GM12878 (cell line): ENCODE data around the gene ATP5ME. TPM values are rescaled to one million over a fixed set of nuclear protein-coding genes. Genes with fewer than 3 reads are reported as not detected.

Experiments used
- BHLHE40 ChIP-seq, 2 experiments: fragments of 450-650 bp in 1 of 2; IDR thresholded peaks; 2 replicates each; pipeline ENCODE4 v1.6.1; 2011 to 2017; ENCODE audit warnings: low read depth in 2 of 2, borderline replicate concordance in 1 of 2, improper control_type of control experiment in 1 of 2, low read length in 1 of 2, mild to moderate bottlenecking in 1 of 2
- BRCA1 ChIP-seq: IDR thresholded peaks from 2 replicates; pipeline ENCODE4 v1.6.1; 2011; ENCODE audit warnings: low read depth, low read length, improper control_type of control experiment
- CREM ChIP-seq: IDR thresholded peaks from 2 replicates; pipeline ENCODE4 v1.6.1; 2014; ENCODE audit warnings: antibody characterized with exemption, low read depth
- EP300 ChIP-seq, 2 experiments: fragments of 150-350 bp in 1 of 2; IDR thresholded peaks; 2 replicates each; pipeline ENCODE4 v1.6.1; 2011 to 2012; ENCODE audit warnings: low read depth in 2 of 2, low read length in 2 of 2, borderline replicate concordance in 1 of 2, improper control_type of control experiment in 1 of 2, inconsistent platforms in 1 of 2; ENCODE audit not compliant: control insufficient read depth in 1 of 2
- ETV6 ChIP-seq, 2 experiments: fragments of 450-650 bp in 1 of 2; IDR thresholded peaks in 1 of 2; conservative IDR thresholded peaks in 1 of 2; 2 replicates each; pipeline ENCODE4 v1.6.1; 2014; ENCODE audit warnings: antibody characterized with exemption in 1 of 2, borderline replicate concordance in 1 of 2, low read depth in 1 of 2, mild to moderate bottlenecking in 1 of 2, moderate library complexity in 1 of 2
- HCFC1 ChIP-seq: fragments of 150-350 bp; IDR thresholded peaks from 2 replicates; pipeline ENCODE4 v1.6.1; 2014; ENCODE audit warnings: low read length
- HDAC2 ChIP-seq: fragments of 200-600 bp; sonication (generic); IDR thresholded peaks from 2 replicates; pipeline ENCODE4 v1.6.1; 2017
- HDAC6 ChIP-seq: fragments of 200-600 bp; sonication (generic); IDR thresholded peaks from one replicate; pipeline ENCODE4 v1.8.0; 2017; ENCODE audit warnings: antibody characterized with exemption; ENCODE audit not compliant: unreplicated experiment
- IKZF1 ChIP-seq: fragments of 450-650 bp; conservative IDR thresholded peaks from 2 replicates; pipeline ENCODE4 v1.6.1; 2017; ENCODE audit warnings: antibody characterized with exemption, mild to moderate bottlenecking
- JUNB ChIP-seq: IDR thresholded peaks from 2 replicates; pipeline ENCODE4 v1.6.1; 2016; ENCODE audit warnings: antibody characterized with exemption, mild to moderate bottlenecking
- MYB ChIP-seq: fragments of 150-350 bp; IDR thresholded peaks from 2 replicates; pipeline ENCODE4 v1.6.1; 2014; ENCODE audit warnings: mild to moderate bottlenecking, low read depth, low read length, borderline replicate concordance
- MYC ChIP-seq: IDR thresholded peaks from 2 replicates; pipeline ENCODE4 v1.6.1; 2011; ENCODE audit warnings: mild to moderate bottlenecking, low read length, moderate library complexity, inconsistent platforms; ENCODE audit not compliant: insufficient read depth, insufficient replicate concordance, insufficient read length, severe bottlenecking
- NFIC ChIP-seq: IDR thresholded peaks from 2 replicates; pipeline ENCODE4 v1.6.1; 2012; ENCODE audit warnings: low read depth, mild to moderate bottlenecking, inconsistent platforms, low read length, moderate library complexity
- PBX3 ChIP-seq: IDR thresholded peaks from 2 replicates; pipeline ENCODE4 v1.6.1; 2011; ENCODE audit warnings: mild to moderate bottlenecking, low read depth, low read length, moderate library complexity; ENCODE audit not compliant: insufficient replicate concordance
- RBBP5 ChIP-seq: fragments of 200-600 bp; sonication (generic); conservative IDR thresholded peaks from 2 replicates; pipeline ENCODE4 v1.6.1; 2016
- RELB ChIP-seq: fragments of 450-650 bp; IDR thresholded peaks from 2 replicates; pipeline ENCODE4 v1.6.1; 2017; ENCODE audit warnings: low read depth, mild to moderate bottlenecking, moderate library complexity
- SREBF2 ChIP-seq: IDR thresholded peaks from 2 replicates; pipeline ENCODE4 v1.6.1; 2012; ENCODE audit warnings: mild to moderate bottlenecking, low read length
- ZBED1 ChIP-seq: IDR thresholded peaks from 2 replicates; pipeline ENCODE4 v1.6.1; 2016; ENCODE audit warnings: borderline replicate concordance
- ZNF274 ChIP-seq: IDR thresholded peaks from one replicate; pipeline ENCODE4 v1.8.0; 2011; ENCODE audit not compliant: insufficient read length, insufficient read depth
- polyA plus RNA-seq, 11 experiments: library from polyadenylated mRNA; depleted of rRNA in 4 of 11; unstranded in 6 of 11; stranded (reverse) in 5 of 11; fragments of >200 nt; fragmentation: Nextera tagmentation in 4 of 11; fragmentation: Illumina TruSeq in 1 of 11; extraction: Ambion mirVana in 4 of 11; extraction: Trizol in 1 of 11; gene quantifications; 1 replicate in 1 of 11; 2 replicates in 10 of 11; pipeline versions ENCODE4 v1.2.1 to v1.2.3, GENCODE V29; 2011 to 2016; ENCODE audit warnings: inconsistent platforms in 2 of 11, missing spikeins in 2 of 11, low read depth in 1 of 11
- total RNA-seq, 4 experiments: library from RNA; depleted of rRNA in 3 of 4; stranded (reverse); fragments of >200 nt in 3 of 4; fragmentation: Illumina TruSeq in 1 of 4; extraction: Trizol in 1 of 4; gene quantifications; 2 replicates each; pipeline versions ENCODE4 v1.2.1 to v1.2.3, GENCODE V29; 2013 to 2021
- TF ChIP-seq, protein P1 (sequence below): IDR thresholded peaks from 2 replicates; pipeline ENCODE4 v1.6.1; 2012; ENCODE audit warnings: improper control_type of control experiment, low read depth, low read length; ENCODE audit not compliant: insufficient replicate concordance

ATP5ME gene
- total and polyA plus RNA-seq, 10 of the 15 experiments (the other 5 are each of a cell fraction or from before 2014, with no cell fraction given) = 279 to 2,374 (median 509) TPM

DNA sequence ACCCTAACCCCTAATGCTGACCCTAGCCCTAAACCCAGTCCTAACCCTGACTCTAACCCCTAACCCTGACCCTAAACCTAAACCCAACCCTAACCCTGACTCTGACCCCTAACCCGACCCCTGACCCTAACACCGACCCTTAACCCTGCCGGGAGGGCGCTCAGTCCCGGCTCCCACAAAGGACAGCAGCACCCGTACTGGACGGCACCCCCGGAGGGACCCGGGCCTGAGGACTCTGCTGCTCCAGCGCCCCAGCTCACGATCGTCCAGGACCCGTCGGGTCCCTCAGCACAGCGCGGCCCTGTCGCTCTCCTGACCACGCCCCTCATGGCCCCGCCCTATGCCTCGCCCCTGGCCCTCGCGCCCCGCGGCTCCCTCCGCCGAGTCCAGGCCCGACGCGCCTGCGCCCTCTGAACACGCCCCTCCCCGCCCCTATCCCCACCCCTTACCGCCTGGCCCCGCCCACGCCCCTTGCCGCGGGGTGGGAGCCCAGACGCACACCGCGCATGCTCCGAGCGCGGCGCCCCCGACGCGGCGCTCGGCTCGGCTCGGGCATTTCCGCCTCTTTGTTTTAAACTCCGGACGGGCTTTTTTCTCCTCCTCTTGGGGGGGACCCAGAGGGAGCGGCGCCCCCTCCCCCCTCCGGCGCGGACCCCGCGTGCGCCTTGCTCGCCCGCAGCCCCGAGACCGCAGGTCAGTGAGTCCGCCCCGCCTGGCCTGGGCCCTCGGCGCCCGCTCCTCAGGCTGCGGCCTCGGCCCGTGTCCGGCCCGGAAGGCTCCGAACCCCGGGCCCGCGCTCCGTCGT lies 31.4 kb upstream of the ATP5ME start, which contains the start of gene PCGF3 (continued):
- TF ChIP-seq BHLHE40 (IDR thresholded peaks at IDR 0.05; ENCODE audit: borderline replicate concordance in 1 of 2, low read depth in 2 of 2, low read length in 1 of 2) = peak in 1 of 2 experiments; percentile 56; a peak in 2 of 4 replicates
- no peak for TF ChIP-seq JUNB
- no peak for TF ChIP-seq MYB
- TF ChIP-seq HDAC2 = no peak
- no peak for TF ChIP-seq NFIC
- TF ChIP-seq EP300 (IDR thresholded peaks at IDR 0.05; ENCODE audit: borderline replicate concordance in 1 of 2, control insufficient read depth in 1 of 2, low read depth in 2 of 2, low read length in 2 of 2) = no peak
- TF ChIP-seq IKZF1 = peak; percentile 69
- TF ChIP-seq BRCA1 = no peak
- TF ChIP-seq ETV6 (conservative IDR thresholded peaks at IDR 0.05 in 1 of 2, IDR thresholded peaks at IDR 0.05 in 1 of 2; ENCODE audit: borderline replicate concordance in 1 of 2, low read depth in 1 of 2) = no peak
- no peak for TF ChIP-seq HCFC1
- TF ChIP-seq HDAC6 = no peak
- no peak for TF ChIP-seq ZNF274
- TF ChIP-seq, protein P1, sequence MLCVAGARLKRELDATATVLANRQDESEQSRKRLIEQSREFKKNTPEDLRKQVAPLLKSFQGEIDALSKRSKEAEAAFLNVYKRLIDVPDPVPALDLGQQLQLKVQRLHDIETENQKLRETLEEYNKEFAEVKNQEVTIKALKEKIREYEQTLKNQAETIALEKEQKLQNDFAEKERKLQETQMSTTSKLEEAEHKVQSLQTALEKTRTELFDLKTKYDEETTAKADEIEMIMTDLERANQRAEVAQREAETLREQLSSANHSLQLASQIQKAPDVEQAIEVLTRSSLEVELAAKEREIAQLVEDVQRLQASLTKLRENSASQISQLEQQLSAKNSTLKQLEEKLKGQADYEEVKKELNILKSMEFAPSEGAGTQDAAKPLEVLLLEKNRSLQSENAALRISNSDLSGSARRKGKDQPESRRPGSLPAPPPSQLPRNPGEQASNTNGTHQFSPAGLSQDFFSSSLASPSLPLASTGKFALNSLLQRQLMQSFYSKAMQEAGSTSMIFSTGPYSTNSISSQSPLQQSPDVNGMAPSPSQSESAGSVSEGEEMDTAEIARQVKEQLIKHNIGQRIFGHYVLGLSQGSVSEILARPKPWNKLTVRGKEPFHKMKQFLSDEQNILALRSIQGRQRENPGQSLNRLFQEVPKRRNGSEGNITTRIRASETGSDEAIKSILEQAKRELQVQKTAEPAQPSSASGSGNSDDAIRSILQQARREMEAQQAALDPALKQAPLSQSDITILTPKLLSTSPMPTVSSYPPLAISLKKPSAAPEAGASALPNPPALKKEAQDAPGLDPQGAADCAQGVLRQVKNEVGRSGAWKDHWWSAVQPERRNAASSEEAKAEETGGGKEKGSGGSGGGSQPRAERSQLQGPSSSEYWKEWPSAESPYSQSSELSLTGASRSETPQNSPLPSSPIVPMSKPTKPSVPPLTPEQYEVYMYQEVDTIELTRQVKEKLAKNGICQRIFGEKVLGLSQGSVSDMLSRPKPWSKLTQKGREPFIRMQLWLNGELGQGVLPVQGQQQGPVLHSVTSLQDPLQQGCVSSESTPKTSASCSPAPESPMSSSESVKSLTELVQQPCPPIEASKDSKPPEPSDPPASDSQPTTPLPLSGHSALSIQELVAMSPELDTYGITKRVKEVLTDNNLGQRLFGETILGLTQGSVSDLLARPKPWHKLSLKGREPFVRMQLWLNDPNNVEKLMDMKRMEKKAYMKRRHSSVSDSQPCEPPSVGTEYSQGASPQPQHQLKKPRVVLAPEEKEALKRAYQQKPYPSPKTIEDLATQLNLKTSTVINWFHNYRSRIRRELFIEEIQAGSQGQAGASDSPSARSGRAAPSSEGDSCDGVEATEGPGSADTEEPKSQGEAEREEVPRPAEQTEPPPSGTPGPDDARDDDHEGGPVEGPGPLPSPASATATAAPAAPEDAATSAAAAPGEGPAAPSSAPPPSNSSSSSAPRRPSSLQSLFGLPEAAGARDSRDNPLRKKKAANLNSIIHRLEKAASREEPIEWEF = no peak
- TF ChIP-seq MYC = no peak
- no peak for TF ChIP-seq ZBED1
- TF ChIP-seq PBX3 = peak; percentile 88
- no peak for TF ChIP-seq CREM
- TF ChIP-seq RELB = no peak
- no peak for TF ChIP-seq SREBF2
- TF ChIP-seq RBBP5 = no peak
